Stimulated activated CD8-positive, alpha-beta memory T cell treated with anti-CD3 and anti-CD28 coated beads, Interleukin-7, amount 100 ng/mL, for 48 hours (primary cell): ENCODE data around the gene UBE2A.

Source experiments
- DNase-seq, 2 donors: peaks; one replicate each; pipeline ENCODE4 v3.0.0-alpha.2; 2020; ENCODE audit warnings: low read depth in 1 of 2; ENCODE audit errors: extremely low read depth in 1 of 2

The UBE2A gene

GRCh38 chrX:119606280-119607017 lies 32.1 kb downstream of the UBE2A start, which contains the start of gene NKRF:
Gene NKRF, minus strand, starts transcription at chrX:119606424.
- DNase-seq, result peak; percentile 64 to 82

- no peak for DNase-seq
Observed at GRCh38 chrX:119607018-119607389, 32.6 kb downstream of the UBE2A start.

GRCh38 chrX:119614776-119615175 lies 40.4 kb downstream of the UBE2A start:
- DNase-seq, result no peak

DNA sequence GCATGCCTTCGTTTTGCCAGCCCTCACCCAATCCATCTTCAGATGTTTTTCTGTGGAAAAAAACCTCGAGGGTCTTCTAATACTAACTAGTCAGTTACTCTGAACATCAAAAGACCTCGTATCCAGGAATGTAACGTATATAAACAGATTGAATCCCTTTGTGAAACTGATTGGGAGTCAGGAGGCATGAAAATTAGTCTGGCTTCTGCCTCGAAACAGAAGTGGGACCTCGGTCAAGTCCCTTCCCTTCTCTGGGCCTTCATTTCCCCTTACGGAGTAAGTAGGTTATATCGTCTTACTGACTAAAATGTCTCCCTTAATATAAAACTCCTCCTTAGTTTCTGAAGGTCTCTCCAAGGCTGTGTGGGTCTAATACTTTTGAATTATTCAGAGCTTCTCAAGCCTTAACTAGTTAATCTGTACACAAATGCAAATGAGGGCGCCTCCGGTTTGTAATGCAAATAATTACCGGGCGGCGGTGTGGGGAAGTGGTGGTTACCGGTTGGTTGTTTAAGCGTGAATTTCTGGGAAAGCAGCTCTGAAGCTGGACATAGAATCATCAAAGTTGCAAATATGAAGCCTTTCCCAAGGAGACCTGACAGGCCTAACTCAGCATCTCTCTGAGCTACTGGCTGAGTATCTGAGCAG lies 43.3 kb downstream of the UBE2A start:
- no peak for DNase-seq

GRCh38 chrX:119618439-119618838 lies 44.1 kb downstream of the UBE2A start:
- no peak for DNase-seq

GRCh38 chrX:119622356-119623232 lies 48.2 kb downstream of the UBE2A start:
- no peak for DNase-seq

DNA sequence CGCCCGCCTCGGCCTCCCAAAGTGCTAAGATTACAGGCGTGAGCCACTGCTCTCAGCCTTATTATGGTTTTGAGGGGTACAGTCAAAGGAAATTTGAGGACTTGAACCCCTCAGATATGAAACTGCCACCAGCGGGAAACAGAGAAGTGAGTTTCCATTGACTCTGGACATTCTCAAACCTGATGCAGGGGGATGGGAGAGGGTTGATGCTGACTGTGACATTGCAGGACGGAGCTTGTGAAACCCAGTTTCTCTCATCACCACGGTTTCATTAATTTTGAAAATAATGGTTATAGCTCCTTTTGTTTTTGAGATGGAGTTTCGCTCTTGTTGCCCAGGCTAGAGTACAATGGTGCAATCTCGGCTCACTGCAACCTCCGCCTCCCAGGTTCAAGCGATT lies 50.1 kb downstream of the UBE2A start:
- no peak for DNase-seq

DNA sequence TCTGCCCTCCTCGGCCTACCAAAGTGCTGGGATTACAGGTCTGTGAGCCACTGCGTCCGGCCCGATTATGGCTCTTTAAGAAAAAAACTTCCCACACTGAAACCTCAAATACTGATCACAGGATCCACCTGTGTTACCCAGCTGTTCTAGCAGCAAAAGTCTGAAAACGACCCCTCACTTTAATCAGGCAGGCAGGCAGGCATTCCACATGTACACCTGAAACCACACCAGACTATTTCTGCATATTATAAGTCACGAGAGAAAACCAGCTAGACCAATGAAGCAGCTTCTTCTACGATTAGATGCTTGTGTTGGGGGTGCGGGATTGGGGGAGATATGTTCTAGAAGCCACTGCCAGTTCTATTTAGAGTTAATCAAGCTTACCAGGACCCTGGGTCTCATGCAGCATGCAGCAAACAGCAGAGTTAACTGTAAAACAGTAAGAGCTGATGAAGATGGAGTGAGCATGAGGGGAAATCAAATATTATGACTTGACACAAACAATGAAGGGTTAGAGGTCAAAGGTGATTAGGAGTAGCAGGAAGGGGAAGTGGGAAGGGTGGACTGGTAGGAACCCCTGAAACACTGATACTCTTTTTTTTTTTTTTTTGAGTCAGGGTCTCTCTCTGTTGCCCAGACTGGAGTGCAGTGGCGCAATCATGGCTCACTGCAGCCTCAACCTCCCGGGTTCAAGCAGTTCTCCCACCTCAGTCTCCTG lies 50.7 kb downstream of the UBE2A start:
- DNase-seq, result no peak

- no peak for DNase-seq
Observed at GRCh38 chrX:119625843-119626242, 51.5 kb downstream of the UBE2A start.
